Activated gamma-delta T cell treated with anti-CD3 and anti-CD28 coated beads, Interleukin-2, amount 50 U/mL, for 16 hours (primary cell): Measurements from ENCODE around the gene MAZ.

Source experiments
- DNase-seq: peaks from one replicate; pipeline ENCODE4 v3.0.0-alpha.2; 2020; ENCODE audit warnings: low read depth

MAZ gene

GRCh38 chr16:29809850-29810698 is 3.7 kb downstream of the MAZ start:
- DNase-seq = no peak

- DNase-seq = no peak
These were observed 4.4 kb downstream of the MAZ start for GRCh38 chr16:29810699-29811169.

GRCh38 chr16:29811170-29811895 is 5.0 kb downstream of the MAZ start:
- DNase-seq = no peak

DNA sequence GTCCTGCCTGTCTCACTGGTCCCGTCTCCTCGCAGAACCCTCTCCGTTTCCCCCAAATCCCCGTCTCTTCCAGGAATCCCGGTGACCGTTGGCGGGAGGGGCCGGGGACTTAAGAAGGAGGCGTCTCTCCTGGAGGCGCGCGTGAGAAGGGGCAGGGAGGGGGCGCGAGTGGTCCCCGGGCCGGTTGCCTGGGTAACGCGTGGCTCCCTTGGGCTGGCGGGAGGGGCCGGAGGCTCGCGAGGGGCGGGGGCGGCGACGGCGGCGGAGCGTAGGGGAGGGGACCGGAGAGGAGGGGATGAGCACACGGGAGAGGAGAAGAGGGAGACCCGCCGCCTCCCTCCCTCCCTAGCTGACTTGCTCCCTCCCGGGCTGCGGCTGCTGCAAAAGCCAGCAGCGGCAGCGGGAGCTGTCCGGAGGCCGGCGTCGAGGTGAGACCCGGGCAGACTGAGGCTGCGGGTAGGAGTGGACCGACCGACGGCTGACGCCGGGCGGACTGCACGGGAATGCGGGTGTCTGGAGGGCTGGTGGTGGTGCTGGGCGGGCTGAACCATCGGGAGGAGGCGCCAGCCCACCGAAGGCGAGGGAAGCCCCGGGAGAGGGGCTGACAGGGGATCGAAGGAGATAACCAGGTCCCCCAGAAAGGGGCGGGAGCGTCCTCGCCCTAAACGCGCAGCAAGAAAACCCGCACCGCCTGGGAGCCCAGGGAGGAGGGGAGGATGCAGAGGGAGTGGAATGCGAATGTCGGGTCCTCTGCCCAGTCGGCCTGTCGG is 5.8 kb downstream of the MAZ start, which contains the start of gene PRRT2:
Gene PRRT2 (plus strand): TSS at position 298 of the 770 bp plus-strand sequence. CDS start 862 bp downstream, outside the sequence.
- DNase-seq = no peak

- DNase-seq = no peak
These were observed 6.7 kb downstream of the MAZ start for GRCh38 chr16:29812754-29813643.

- DNase-seq = no peak
These were observed 7.6 kb downstream of the MAZ start for GRCh38 chr16:29813644-29814562.

DNA sequence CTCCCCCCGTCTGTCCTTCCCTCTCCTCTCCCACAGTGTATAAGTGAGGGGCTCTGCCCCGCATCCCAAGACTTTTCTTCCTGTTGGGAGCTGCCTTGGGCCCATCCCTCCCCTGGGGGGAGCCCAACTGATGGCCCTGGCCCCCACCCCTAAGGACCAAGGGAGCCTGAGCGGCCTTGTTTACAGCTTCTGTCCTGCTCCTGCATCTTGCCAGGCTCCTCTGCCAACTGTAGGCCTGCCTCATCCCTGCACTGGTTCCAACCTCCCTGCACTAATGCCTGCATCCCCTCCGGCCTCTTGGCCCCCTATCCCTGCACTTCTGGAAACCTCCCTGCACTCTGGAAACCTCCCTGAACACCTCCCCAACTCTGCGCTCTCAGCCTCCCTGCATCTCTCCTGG is 8.3 kb downstream of the MAZ start:
- DNase-seq = no peak

- no peak for DNase-seq
These were observed 8.8 kb downstream of the MAZ start for GRCh38 chr16:29815032-29815721.

DNA sequence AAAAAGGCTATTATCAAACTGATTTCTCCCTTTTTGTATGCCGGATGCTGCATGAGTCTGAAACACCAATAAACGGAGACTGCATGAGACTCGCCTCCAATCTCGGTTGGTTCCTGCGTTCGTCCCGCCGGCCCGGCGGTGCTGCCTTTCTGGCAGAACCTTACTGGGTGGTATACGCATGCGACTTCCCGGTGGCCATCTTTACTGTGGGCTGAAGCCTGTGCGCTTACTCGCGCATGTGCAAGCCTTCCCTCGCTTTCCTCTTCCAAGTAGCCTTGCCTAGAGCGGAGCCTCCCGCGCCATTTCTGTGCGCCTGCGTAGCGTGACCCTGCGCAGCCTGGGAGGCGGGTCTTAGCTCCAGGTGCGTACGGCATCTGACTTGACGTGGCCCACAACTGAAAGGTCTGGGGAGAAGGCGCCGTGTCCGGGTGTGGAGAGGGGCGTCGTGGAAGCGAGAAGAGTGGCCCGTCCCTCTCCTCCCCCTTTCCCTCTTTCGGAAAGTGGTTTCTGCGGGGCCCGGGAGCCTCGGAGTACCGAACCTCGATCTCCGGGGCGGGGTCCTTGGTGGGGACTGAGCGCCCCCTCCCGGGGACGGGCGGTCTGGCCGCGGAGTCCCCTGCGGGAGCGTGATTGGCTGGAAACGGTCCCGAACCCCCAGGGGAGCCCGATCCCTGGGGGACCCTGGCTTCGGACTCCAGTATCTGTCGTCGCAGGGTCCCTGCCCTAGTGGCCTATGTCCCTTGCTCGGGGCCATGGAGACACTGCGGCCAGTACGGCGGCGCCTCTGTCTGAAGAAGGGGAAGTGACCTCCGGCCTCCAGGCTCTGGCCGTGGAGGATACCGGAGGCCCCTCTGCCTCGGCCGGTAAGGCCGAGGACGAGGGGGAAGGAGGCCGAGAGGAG is 9.7 kb downstream of the MAZ start, which contains the start of gene PAGR1:
Gene PAGR1 (plus strand): TSS at position 360 of the 901 bp plus-strand sequence. CDS start 374 bp downstream, at position 734.
- DNase-seq = peak; percentile 96

GRCh38 chr16:29816694-29817441 is 10.5 kb downstream of the MAZ start:
- no peak for DNase-seq

GRCh38 chr16:29818082-29818481 is 11.8 kb downstream of the MAZ start:
- DNase-seq = no peak

DNA sequence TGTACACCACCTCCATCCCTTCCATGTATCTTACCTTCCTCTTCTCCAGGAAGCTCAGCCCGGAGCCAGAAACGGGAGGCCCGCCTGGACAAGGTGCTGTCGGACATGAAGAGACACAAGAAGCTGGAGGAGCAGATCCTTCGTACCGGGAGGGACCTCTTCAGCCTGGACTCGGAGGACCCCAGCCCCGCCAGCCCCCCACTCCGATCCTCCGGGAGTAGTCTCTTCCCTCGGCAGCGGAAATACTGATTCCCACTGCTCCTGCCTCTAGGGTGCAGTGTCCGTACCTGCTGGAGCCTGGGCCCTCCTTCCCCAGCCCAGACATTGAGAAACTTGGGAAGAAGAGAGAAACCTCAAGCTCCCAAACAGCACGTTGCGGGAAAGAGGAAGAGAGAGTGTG is 13.2 kb downstream of the MAZ start:
- no peak for DNase-seq

- no peak for DNase-seq
These were observed 14.0 kb downstream of the MAZ start, which contains the start of gene MVP for GRCh38 chr16:29820271-29820701. Gene MVP (plus strand): TSS chr16:29820462. CDS start chr16:29830550, 10,088 bp downstream.

DNA sequence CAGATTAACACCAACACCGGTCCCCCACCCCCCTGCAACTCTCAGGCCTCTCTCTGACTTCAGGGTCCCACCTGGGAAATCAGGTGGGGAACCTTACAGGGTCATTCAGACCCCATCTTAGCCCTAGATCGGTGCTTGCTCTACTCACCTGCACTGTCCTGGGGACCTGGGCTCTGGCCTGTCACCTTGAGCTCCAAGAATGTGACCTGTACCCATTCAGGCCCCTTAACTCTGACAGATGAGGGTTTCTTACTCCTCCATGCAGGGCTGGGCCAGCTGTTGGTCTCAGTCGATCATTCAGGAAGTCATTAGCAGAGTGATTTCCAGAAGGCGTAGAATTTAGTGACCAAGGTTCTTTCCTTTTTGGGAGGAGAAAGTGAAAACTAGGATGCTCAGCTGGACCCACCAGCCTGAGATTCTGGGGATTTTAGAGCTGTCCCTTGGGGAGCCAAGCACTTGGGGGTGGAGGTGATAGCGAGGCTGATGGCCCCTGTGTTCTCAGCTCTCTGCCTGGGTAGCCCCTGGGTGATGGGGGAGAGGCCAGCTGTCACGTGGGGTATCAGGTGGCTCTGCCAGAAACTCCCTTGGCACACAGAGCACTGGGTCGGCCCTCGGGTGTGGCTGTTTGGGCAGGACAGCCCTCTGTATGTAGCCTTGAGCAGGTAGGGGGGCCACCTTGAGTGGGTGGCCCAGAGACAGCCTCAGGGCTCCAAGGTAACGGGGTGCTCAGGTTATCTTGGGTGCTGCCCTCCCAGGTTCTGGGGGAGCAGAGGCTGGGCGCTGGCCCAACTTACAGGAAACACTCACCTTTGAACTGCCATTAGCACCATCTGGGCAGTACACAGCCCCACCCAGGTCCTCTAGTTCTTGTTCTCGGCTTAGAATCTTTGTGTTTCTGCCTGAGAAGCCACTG is 14.7 kb downstream of the MAZ start:
- no peak for DNase-seq

GRCh38 chr16:29821643-29822115 is 15.3 kb downstream of the MAZ start:
- DNase-seq = no peak

- DNase-seq = no peak
These were observed 18.3 kb downstream of the MAZ start for GRCh38 chr16:29824589-29825144.
